H9 (cell line): Measurements from ENCODE around the gene PPP2CA. TPM values are rescaled to one million over a fixed set of nuclear protein-coding genes. Genes with fewer than 3 reads are reported as not detected.
A peak's percentile ranks its signal among the peaks of the same experiment; 100 is the strongest.

Source experiments
- DNase-seq: peaks from one replicate; pipeline ENCODE4 v3.0.0-alpha.2; 2017
- H2AFZ ChIP-seq: one replicate; pipeline ENCODE4 v1.6.1; 2013; ENCODE audit warnings: mild to moderate bottlenecking, low read length, control low read depth, moderate library complexity
- H2AK5ac ChIP-seq: 2 replicates; pipeline ENCODE4 v1.6.1; 2013; ENCODE audit warnings: low read length, control low read depth, mixed read lengths; ENCODE audit not compliant: insufficient read length
- H2BK120ac ChIP-seq: one replicate; pipeline ENCODE4 v1.6.1; 2013; ENCODE audit warnings: low read depth, mild to moderate bottlenecking, low read length, control low read depth, inconsistent platforms; ENCODE audit not compliant: poor library complexity, severe bottlenecking
- H2BK12ac ChIP-seq: 2 replicates; pipeline ENCODE4 v1.6.1; 2013; ENCODE audit warnings: low read length, control low read depth, mixed read lengths, low read depth; ENCODE audit not compliant: insufficient read length
- H2BK15ac ChIP-seq: 2 replicates; pipeline ENCODE4 v1.6.1; 2013; ENCODE audit warnings: low read depth, low read length, control low read depth
- H2BK20ac ChIP-seq: one replicate; pipeline ENCODE4 v1.6.1; 2013; ENCODE audit warnings: low read depth, mild to moderate bottlenecking, low read length, control low read depth, inconsistent platforms; ENCODE audit not compliant: poor library complexity, severe bottlenecking
- H2BK5ac ChIP-seq: 2 replicates; pipeline ENCODE4 v1.6.1; 2013; ENCODE audit warnings: low read length, control low read depth, mixed read lengths; ENCODE audit not compliant: insufficient read length
- H3K14ac ChIP-seq: 2 replicates; pipeline ENCODE4 v1.6.1; 2013; ENCODE audit warnings: low read length, control low read depth; ENCODE audit not compliant: insufficient read depth
- H3K18ac ChIP-seq: 2 replicates; pipeline ENCODE4 v1.6.1; 2013; ENCODE audit warnings: low read depth, mild to moderate bottlenecking, mixed read lengths, low read length, control low read depth; ENCODE audit not compliant: insufficient read length
- H3K23ac ChIP-seq: 2 replicates; pipeline ENCODE4 v1.6.1; 2013; ENCODE audit warnings: low read length, control low read depth, mixed read lengths, low read depth; ENCODE audit not compliant: insufficient read length
- H3K23me2 ChIP-seq: 2 replicates; pipeline ENCODE4 v1.6.1; 2013; ENCODE audit warnings: low read depth, mild to moderate bottlenecking, mixed read lengths, low read length, control low read depth; ENCODE audit not compliant: insufficient read length, poor library complexity, severe bottlenecking
- H3K27ac ChIP-seq: 2 replicates; pipeline ENCODE4 v1.5.1; 2013; ENCODE audit warnings: low read length, control low read depth, mixed read lengths, low read depth; ENCODE audit not compliant: insufficient read length
- H3K27me3 ChIP-seq: 2 replicates; pipeline ENCODE4 v1.6.1; 2013; ENCODE audit warnings: low read length, control low read depth, inconsistent platforms; ENCODE audit not compliant: insufficient read depth
- H3K4ac ChIP-seq: 2 replicates; pipeline ENCODE4 v1.6.1; 2013; ENCODE audit warnings: low read depth, mild to moderate bottlenecking, control low read depth, inconsistent platforms, low read length, moderate library complexity
- H3K4me1 ChIP-seq: 2 replicates; pipeline ENCODE4 v1.6.1; 2013; ENCODE audit warnings: low read length, control low read depth, inconsistent platforms; ENCODE audit not compliant: insufficient read depth
- H3K4me2 ChIP-seq: 2 replicates; pipeline ENCODE4 v1.6.1; 2013; ENCODE audit warnings: low read length, control low read depth, mixed read lengths; ENCODE audit not compliant: insufficient read length, insufficient read depth
- H3K56ac ChIP-seq: 2 replicates; pipeline ENCODE4 v1.6.1; 2013; ENCODE audit warnings: low read depth, mild to moderate bottlenecking, mixed read lengths, low read length, control low read depth; ENCODE audit not compliant: insufficient read length
- H3K79me1 ChIP-seq: 2 replicates; pipeline ENCODE4 v1.6.1; 2013; ENCODE audit warnings: low read depth, mild to moderate bottlenecking, moderate library complexity, low read length, control low read depth, inconsistent platforms; ENCODE audit not compliant: insufficient read depth, poor library complexity, severe bottlenecking
- H3K79me2 ChIP-seq: 2 replicates; pipeline ENCODE4 v1.6.1; 2013; ENCODE audit warnings: low read length, control low read depth, inconsistent platforms; ENCODE audit not compliant: insufficient read depth
- H3K9ac ChIP-seq: 2 replicates; pipeline ENCODE4 v1.6.1; 2013; ENCODE audit warnings: low read length, control low read depth, mixed read lengths; ENCODE audit not compliant: insufficient read length; ENCODE audit errors: extremely low read depth
- H3K9me3 ChIP-seq: one replicate; pipeline ENCODE4 v1.6.1; 2013; ENCODE audit warnings: low read depth, low read length, inconsistent platforms; ENCODE audit not compliant: control insufficient read depth
- H3T11ph ChIP-seq: one replicate; pipeline ENCODE4 v1.6.1; 2013; ENCODE audit warnings: mild to moderate bottlenecking, low read length, control low read depth, inconsistent platforms
- H4K20me1 ChIP-seq: one replicate; pipeline ENCODE4 v1.6.1; 2013; ENCODE audit not compliant: control insufficient read depth, insufficient read length, insufficient read depth
- H4K5ac ChIP-seq: 2 replicates; pipeline ENCODE4 v1.6.1; 2013; ENCODE audit warnings: low read depth, mild to moderate bottlenecking, mixed read lengths, low read length, control low read depth; ENCODE audit not compliant: insufficient read length
- H4K8ac ChIP-seq: replicated peaks from 2 replicates; pipeline ENCODE4 v1.6.1; 2013; ENCODE audit warnings: low read length, control low read depth, mixed read lengths, low read depth; ENCODE audit not compliant: insufficient read length
- H4K91ac ChIP-seq: 2 replicates; pipeline ENCODE4 v1.6.1; 2013; ENCODE audit warnings: low read depth, mild to moderate bottlenecking, moderate library complexity, mixed read lengths, low read length, control low read depth; ENCODE audit not compliant: insufficient read length
- H3K27ac Mint-ChIP-seq, 3 experiments: 2 replicates in 2 of 3; 3 replicates in 1 of 3; pipeline ENCODE4 v1.8.0; 2020 to 2021; ENCODE audit warnings: mixed read lengths in 3 of 3, mild to moderate bottlenecking in 1 of 3, moderate library complexity in 1 of 3
- H3K27me3 Mint-ChIP-seq: 2 replicates; pipeline ENCODE4 v1.8.0; 2021; ENCODE audit warnings: low read depth, mild to moderate bottlenecking, moderate library complexity, mixed read lengths
- H3K36me3 Mint-ChIP-seq, 3 experiments: 2 replicates in 2 of 3; 3 replicates in 1 of 3; pipeline ENCODE4 v1.8.0; 2020 to 2021; ENCODE audit warnings: low read depth in 3 of 3, mixed read lengths in 3 of 3; ENCODE audit not compliant: insufficient read depth in 1 of 3
- H3K4me1 Mint-ChIP-seq, 2 experiments: 2 replicates each; pipeline ENCODE4 v1.8.0; 2020; ENCODE audit warnings: mixed read lengths in 2 of 2
- H3K4me3 Mint-ChIP-seq, 2 experiments: 2 replicates in 1 of 2; 3 replicates in 1 of 2; pipeline ENCODE4 v1.8.0; 2020 to 2021; ENCODE audit warnings: mild to moderate bottlenecking in 2 of 2, mixed read lengths in 2 of 2, moderate library complexity in 1 of 2
- H3K9me3 Mint-ChIP-seq, 2 experiments: 2 replicates in 1 of 2; 3 replicates in 1 of 2; pipeline ENCODE4 v1.8.0; 2020; ENCODE audit warnings: mild to moderate bottlenecking in 2 of 2, mixed read lengths in 2 of 2, moderate library complexity in 1 of 2
- CTCF ChIP-seq: fragments of 200-600 bp; sonication (generic); conservative IDR thresholded peaks from 3 replicates; pipeline ENCODE4 v1.8.0; 2021; ENCODE audit warnings: antibody characterized with exemption, mild to moderate bottlenecking
- WGBS: extraction: QIAGEN DNeasy Blood & Tissue Kit; methylation state at CpG from one replicate; pipeline ENCODE4 v1.1.7; 2013; ENCODE audit warnings: missing lambda C conversion rate, low lambda C conversion rate, mixed read lengths; ENCODE audit not compliant: insufficient read length; ENCODE audit errors: extremely low coverage; 5-methylcytosine and 5-hydroxymethylcytosine counted together
- total RNA-seq: library from RNA; stranded (reverse); gene quantifications from 2 replicates; pipeline ENCODE4 v1.2.1, GENCODE V29; 2021

PPP2CA gene
- total RNA-seq, 1 experiment from 2014 or later = 244 TPM

- H3K79me1 ChIP-seq = peaks cover 5% of the 10 kb centered on the region
- H4K8ac ChIP-seq = no peak overlapping the region
- no peak overlapping the region for H2AK5ac ChIP-seq
- no peak overlapping the region for H2BK20ac ChIP-seq
- H4K5ac ChIP-seq = no peak overlapping the region
- H2BK120ac ChIP-seq = no peak overlapping the region
- H3K56ac ChIP-seq = no peak overlapping the region
- no peak overlapping the region for H3K4me3 Mint-ChIP-seq
- H3K9me3 Mint-ChIP-seq = no peaks in the 10 kb centered on the region; a peak in 1 of 5 replicates
- no peaks in the 10 kb centered on the region for H4K20me1 ChIP-seq
- H3K14ac ChIP-seq = no peak overlapping the region
- no peak overlapping the region for H4K91ac ChIP-seq
- H3K23ac ChIP-seq = no peak overlapping the region
- no peak for DNase-seq
- no peak overlapping the region for H2BK15ac ChIP-seq
- no peak overlapping the region for H3K27ac ChIP-seq
- no peak overlapping the region for H3T11ph ChIP-seq
- no peak overlapping the region for H2BK12ac ChIP-seq
- no peak overlapping the region for H3K9ac ChIP-seq
- H2BK5ac ChIP-seq = no peak overlapping the region
- H3K36me3 Mint-ChIP-seq = peaks cover 15 to 48% (median 44%) of the 10 kb centered on the region in 3 experiments; a peak in 6 of 7 replicates
- no peak overlapping the region for H2AFZ ChIP-seq
- TF ChIP-seq CTCF = no peak
- no peak overlapping the region for H3K4ac ChIP-seq
- H3K27me3 Mint-ChIP-seq = no peaks in the 10 kb centered on the region
- no CpG with 5 or more reads among the region's 7 CpGs for WGBS
- H3K18ac ChIP-seq = no peak overlapping the region
- H3K79me2 ChIP-seq = peaks cover 45% of the 10 kb centered on the region; the same call in 1 of the 2 replicates
- peaks cover 9 to 12% of the 10 kb centered on the region in 2 experiments for H3K4me1 Mint-ChIP-seq
- no peaks in the 10 kb centered on the region for H3K9me3 ChIP-seq
- H3K4me2 ChIP-seq = no peak overlapping the region
- no peaks in the 10 kb centered on the region for H3K4me1 ChIP-seq
- H3K27me3 ChIP-seq = no peaks in the 10 kb centered on the region
- peak overlapping the region; percentile 3 to 79 (median 10); a peak in 3 of 7 replicates for H3K27ac Mint-ChIP-seq
- H3K23me2 ChIP-seq = no peaks in the 10 kb centered on the region
Observed at GRCh38 chr5:134206627-134207160, 19.2 kb downstream of the PPP2CA start.
